HepG2 (cell line): ENCODE data around the gene ENDOG. TPM values are rescaled to one million over a fixed set of nuclear protein-coding genes. Genes with fewer than 3 reads are reported as not detected.

Experiments used
- ATAC-seq: fragments of 200-7000 bp; cut with Tn5 transposase; 3 replicates; pipeline ENCODE4 v1.9.1; 2020; ENCODE audit warnings: mild to moderate bottlenecking, moderate library complexity
- BruUV-seq: library from RNA; stranded (reverse); fragments of 400-500 nt; replicated peaks from 2 replicates; lab custom pipeline; 2021; lab: Mats Ljungman, UMichigan
- CTCF ChIA-PET: fragments of 300-600 bp; formaldehyde crosslinking; extraction: SDS; loops from one replicate; lab custom pipeline; 2021; ENCODE audit warnings: low total read pairs, inconsistent platforms, low intra/inter-chr PET ratio; lab: Yijun Ruan, JAX
- POLR2A ChIA-PET: fragments of 350-600 bp; sonication (Branson Sonifier 250); formaldehyde crosslinking; loops from one replicate; lab custom pipeline; 2020; ENCODE audit warnings: antibody characterized with exemption, inconsistent platforms; lab: Yijun Ruan, JAX
- DNase-seq: peaks from one replicate; pipeline ENCODE4 v3.0.0-alpha.2; 2015; ENCODE audit warnings: low spot score
- FAIRE-seq: peaks from 3 replicates; lab custom pipeline; 2011; peaks lifted over from hg19 to GRCh38; lab: Jason Lieb, UNC
- H2AFZ ChIP-seq: one replicate; pipeline ENCODE4 v1.6.1; 2011; ENCODE audit warnings: low read length, inconsistent platforms
- H3K27ac ChIP-seq: fragments of 300-600 bp; 3 replicates; pipeline ENCODE4 v1.8.0; 2011; ENCODE audit warnings: mixed run types, mild to moderate bottlenecking, mixed read lengths, low read length, inconsistent platforms; ENCODE audit not compliant: insufficient read depth; ENCODE audit errors: extremely low read length
- H3K27me3 ChIP-seq, 2 experiments: fragments of 200-600 bp in 1 of 2; 2 replicates in 1 of 2; 3 replicates in 1 of 2; pipeline versions ENCODE4 v1.6.0 to v1.8.0; 2011; ENCODE audit warnings: low read length in 2 of 2, mild to moderate bottlenecking in 2 of 2, moderate library complexity in 2 of 2, inconsistent platforms in 1 of 2; ENCODE audit not compliant: insufficient read depth in 2 of 2, control insufficient read depth in 1 of 2
- H3K36me3 ChIP-seq, 2 experiments: fragments of 200-600 bp in 1 of 2; replicated peaks in 1 of 2; 2 replicates in 1 of 2; 3 replicates in 1 of 2; pipeline versions ENCODE4 v1.5.1 to v1.8.0; 2011; ENCODE audit warnings: low read length in 2 of 2, inconsistent platforms in 1 of 2; ENCODE audit not compliant: insufficient read depth in 2 of 2, control insufficient read depth in 1 of 2
- H3K4me1 ChIP-seq: 2 replicates; pipeline ENCODE4 v1.5.1; 2012; ENCODE audit warnings: low read length, inconsistent platforms; ENCODE audit not compliant: insufficient read depth
- H3K4me2 ChIP-seq: 2 replicates; pipeline ENCODE4 v1.6.0; 2011; ENCODE audit warnings: low read depth, low read length, inconsistent platforms
- H3K4me3 ChIP-seq, 3 experiments: fragments of 200-600 bp in 1 of 3; sonication (generic), shearing (Covaris generic) in 1 of 3; replicated peaks in 1 of 3; 2 replicates each; pipeline ENCODE4 v1.5.1; 2011 to 2016; ENCODE audit warnings: low read length in 3 of 3, inconsistent platforms in 2 of 3, low read depth in 2 of 3, mild to moderate bottlenecking in 2 of 3, control low read depth in 1 of 3, mixed read lengths in 1 of 3; ENCODE audit not compliant: insufficient read depth in 1 of 3
- H3K79me2 ChIP-seq: one replicate; pipeline ENCODE4 v1.6.1; 2011; ENCODE audit warnings: low read length, inconsistent platforms; ENCODE audit not compliant: insufficient read depth
- H3K9ac ChIP-seq: 2 replicates; pipeline ENCODE4 v1.6.0; 2011; ENCODE audit warnings: mild to moderate bottlenecking, low read depth, low read length, inconsistent platforms; ENCODE audit not compliant: insufficient read depth
- H3K9me3 ChIP-seq: 2 replicates; pipeline ENCODE4 v1.5.1; 2012; ENCODE audit warnings: mild to moderate bottlenecking, low read length
- H4K20me1 ChIP-seq: 2 replicates; pipeline ENCODE4 v1.6.0; 2011; ENCODE audit warnings: inconsistent platforms, mild to moderate bottlenecking, low read length, moderate library complexity; ENCODE audit not compliant: insufficient read depth
- DMAP1 ChIP-seq: IDR thresholded peaks from 2 replicates; pipeline ENCODE4 v1.6.1; 2016
- KLF11 ChIP-seq: IDR thresholded peaks from 2 replicates; pipeline ENCODE4 v1.6.1; 2016; ENCODE audit warnings: missing compliant biosample characterization
- MIER2 ChIP-seq: IDR thresholded peaks from 2 replicates; pipeline ENCODE4 v1.6.1; 2016; ENCODE audit warnings: missing biosample characterization, missing genetic modification reagents
- MTF1 ChIP-seq: sonication (generic); formaldehyde crosslinking; IDR thresholded peaks from 2 replicates; pipeline ENCODE4 v1.5.0; 2020; ENCODE audit warnings: missing genetic modification reagents
- NFE2L1 ChIP-seq: sonication (generic); formaldehyde crosslinking; IDR thresholded peaks from 2 replicates; pipeline ENCODE4 v1.4.0; 2020; ENCODE audit warnings: missing genetic modification reagents, mild to moderate bottlenecking, borderline replicate concordance
- NR2C2 ChIP-seq: sonication (generic); formaldehyde crosslinking; IDR thresholded peaks from 2 replicates; pipeline ENCODE4 v1.4.0; 2020; ENCODE audit warnings: missing genetic modification reagents, mild to moderate bottlenecking, moderate library complexity, borderline replicate concordance
- POLR2G ChIP-seq: fragments of 200-400 bp; formaldehyde crosslinking; IDR thresholded peaks from 2 replicates; pipeline ENCODE4 v1.6.1; 2018; ENCODE audit warnings: mild to moderate bottlenecking, low read depth, low read length, moderate library complexity
- SALL1 ChIP-seq: sonication (generic); formaldehyde crosslinking; IDR thresholded peaks from 2 replicates; pipeline ENCODE4 v1.8.0; 2022; ENCODE audit warnings: mild to moderate bottlenecking, missing genetic modification reagents
- SOX13 ChIP-seq, 3 experiments: fragments of 450-650 bp in 1 of 3; sonication (generic) in 1 of 3; formaldehyde crosslinking in 1 of 3; IDR thresholded peaks in 2 of 3; conservative IDR thresholded peaks in 1 of 3; 2 replicates each; pipeline versions ENCODE4 v1.5.0 to v1.6.1; 2016 to 2020; ENCODE audit warnings: antibody characterized with exemption in 1 of 3, mild to moderate bottlenecking in 1 of 3, missing compliant biosample characterization in 1 of 3, missing genetic modification reagents in 1 of 3, moderate library complexity in 1 of 3
- TEAD2 ChIP-seq: sonication (generic); formaldehyde crosslinking; IDR thresholded peaks from 2 replicates; pipeline ENCODE4 v1.9.0; 2021; ENCODE audit warnings: missing genetic modification reagents
- ZFP37 ChIP-seq: sonication (generic); formaldehyde crosslinking; IDR thresholded peaks from 2 replicates; pipeline ENCODE4 v1.4.0; 2020; ENCODE audit warnings: missing genetic modification reagents, borderline replicate concordance
- ZNF205 ChIP-seq: IDR thresholded peaks from 2 replicates; pipeline ENCODE4 v1.6.1; 2018; ENCODE audit warnings: missing biosample characterization, missing genetic modification reagents
- WGBS: methylation state at CpG from one replicate; pipeline ENCODE4 v1.1.6; 2017; ENCODE audit warnings: low lambda C conversion rate; 5-methylcytosine and 5-hydroxymethylcytosine counted together
- in situ Hi-C: cut with HindIII; loops from 2 replicates; pipeline ENCODE4 v1.10.0; 2017; ENCODE audit warnings: low pct_unique_long_range_greater_than_20kb; ENCODE audit not compliant: extremely low pct_ligation_motif_present
- intact Hi-C: fragments of 100-400 bp; cut with micrococcal nuclease; formaldehyde crosslinking; loops from one replicate; pipeline ENCODE4 v1.10.0; 2022; ENCODE audit not compliant: unreplicated experiment
- polyA plus RNA-seq, 8 experiments: library from polyadenylated mRNA; depleted of rRNA in 3 of 8; stranded (reverse) in 7 of 8; unstranded in 1 of 8; fragments of >200 nt; fragmentation: Illumina TruSeq in 4 of 8; extraction: Trizol in 4 of 8; gene quantifications; 2 replicates each; pipeline versions ENCODE4 v1.2.1 to v1.2.3, GENCODE V29; 2011 to 2016; ENCODE audit warnings: low read depth in 4 of 8, missing spikeins in 1 of 8, mixed read lengths in 1 of 8; ENCODE audit not compliant: insufficient read depth in 1 of 8
- total RNA-seq, 5 experiments: library from RNA; depleted of rRNA; stranded (reverse); fragments of >200 nt; fragmentation: Illumina TruSeq; extraction: Trizol; gene quantifications; 2 replicates each; pipeline ENCODE4 v1.2.3, GENCODE V29; 2016; ENCODE audit warnings: low read depth in 1 of 5
- TF ChIP-seq, protein P1 (sequence below): sonication (generic); formaldehyde crosslinking; IDR thresholded peaks from 2 replicates; pipeline ENCODE4 v1.8.1; 2023; ENCODE audit warnings: mild to moderate bottlenecking, missing genetic modification reagents
- TF ChIP-seq, protein P2 (sequence below): IDR thresholded peaks from 2 replicates; pipeline ENCODE4 v1.6.1; 2016; ENCODE audit warnings: mild to moderate bottlenecking, missing biosample characterization, missing genetic modification reagents
- TF ChIP-seq, protein P3 (sequence below): IDR thresholded peaks from 2 replicates; pipeline ENCODE4 v1.6.1; 2016; ENCODE audit warnings: missing compliant biosample characterization, missing genetic modification reagents, borderline replicate concordance
- TF ChIP-seq, protein P4 (sequence below): conservative IDR thresholded peaks from 2 replicates; pipeline ENCODE4 v1.6.1; 2018; ENCODE audit warnings: missing genetic modification reagents

Gene ENDOG
- total and polyA plus RNA-seq, 2 of the 13 experiments (the other 11 are each of a cell fraction or from before 2014, with no cell fraction given): 26.3 to 28.8 TPM

DNA sequence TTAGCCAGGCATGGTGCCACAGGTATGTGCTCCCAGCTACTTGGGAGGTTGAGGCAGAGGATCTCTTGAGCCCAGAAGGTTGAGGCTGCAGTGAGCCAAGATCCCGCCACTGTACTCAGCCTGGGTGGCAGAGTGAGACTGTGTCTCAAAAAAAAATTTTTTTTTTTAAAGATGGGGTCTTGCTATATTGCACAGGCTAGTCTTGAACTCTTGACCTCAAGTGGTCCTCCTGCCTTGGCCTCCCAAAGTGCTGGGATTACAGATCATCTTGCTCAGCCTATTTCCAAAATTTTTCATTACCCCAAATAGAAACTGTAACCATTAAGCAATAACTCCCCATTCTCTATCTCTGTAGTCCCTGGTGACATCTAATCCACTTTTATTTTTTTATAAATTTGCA is 35.6 kb upstream of the ENDOG start:
- H3K27ac ChIP-seq: no peak overlapping the region
- no peak for FAIRE-seq
- BruUV-seq: no TSS peak

DNA sequence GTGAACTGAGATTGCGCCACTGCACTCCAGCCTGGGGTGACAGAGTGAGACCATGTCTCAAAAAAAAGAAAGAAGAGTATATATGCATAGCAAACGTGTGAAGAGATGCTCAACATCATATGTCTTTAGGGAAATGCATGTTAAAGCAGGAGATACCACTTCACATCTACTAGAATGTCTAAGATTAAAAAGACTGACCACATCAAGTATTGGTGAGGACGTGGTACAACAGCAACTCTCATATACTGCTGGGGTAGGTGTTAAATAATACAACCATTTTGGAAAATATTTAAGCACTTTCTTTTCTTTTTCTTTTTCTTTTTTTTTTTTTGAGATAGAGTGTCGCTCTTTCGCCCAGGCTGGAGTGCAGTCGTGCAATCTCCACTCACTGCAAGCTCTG is 32.9 kb upstream of the ENDOG start:
- Histone ChIP-seq H4K20me1 (no peaks in the 10 kb centered on the region), H3K27me3 (no peaks in the 10 kb centered on the region; a peak in 1 of 5 replicates), H2AFZ (no peak overlapping the region), H3K4me1 (peaks cover 26% of the 10 kb centered on the region), H3K36me3 (no peaks in the 10 kb centered on the region; a peak in 1 of 5 replicates), H3K9ac (no peak overlapping the region), H3K4me2 (no peak overlapping the region), H3K79me2 (no peaks in the 10 kb centered on the region), H3K27ac (no peak overlapping the region), H3K4me3 (no peak overlapping the region), H3K9me3 (peaks cover 16% of the 10 kb centered on the region)
- ChIA-PET POLR2A (interaction anchor here (1.5 kb wide), 1 partner anchor 14 kb away, joined by 3 read pairs; the partner anchor contains the start of gene ZER1), CTCF (no interaction called here)
- BruUV-seq: no TSS peak
- in situ Hi-C loops: no loop called here
- no peak for ATAC-seq
- DNase-seq: no peak
- FAIRE-seq: no peak
- intact Hi-C loops: no loop called here
- 72% methylated on average over 6 of the region's 6 CpGs for WGBS
- TF ChIP-seq NFE2L1 (CRISPR knock-in tag) (no peak), MIER2 (CRISPR knock-in tag) (no peak), SOX13 (IDR thresholded peaks at IDR 0.05) (no peak), SOX13 (CRISPR knock-in tag; conservative IDR thresholded peaks at IDR 0.05 in 1 of 2, IDR thresholded peaks at IDR 0.05 in 1 of 2) (no peak), ZFP37 (CRISPR knock-in tag) (no peak), KLF11 (no peak), MTF1 (CRISPR knock-in tag) (no peak), SALL1 (CRISPR knock-in tag) (no peak), TEAD2 (CRISPR knock-in tag) (no peak), POLR2G (no peak), NR2C2 (CRISPR knock-in tag) (no peak), DMAP1 (CRISPR knock-in tag) (no peak)
- TF ChIP-seq, protein P1, sequence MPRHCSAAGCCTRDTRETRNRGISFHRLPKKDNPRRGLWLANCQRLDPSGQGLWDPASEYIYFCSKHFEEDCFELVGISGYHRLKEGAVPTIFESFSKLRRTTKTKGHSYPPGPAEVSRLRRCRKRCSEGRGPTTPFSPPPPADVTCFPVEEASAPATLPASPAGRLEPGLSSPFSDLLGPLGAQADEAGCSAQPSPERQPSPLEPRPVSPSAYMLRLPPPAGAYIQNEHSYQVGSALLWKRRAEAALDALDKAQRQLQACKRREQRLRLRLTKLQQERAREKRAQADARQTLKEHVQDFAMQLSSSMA (CRISPR knock-in tag): no peak
- TF ChIP-seq, protein P2, sequence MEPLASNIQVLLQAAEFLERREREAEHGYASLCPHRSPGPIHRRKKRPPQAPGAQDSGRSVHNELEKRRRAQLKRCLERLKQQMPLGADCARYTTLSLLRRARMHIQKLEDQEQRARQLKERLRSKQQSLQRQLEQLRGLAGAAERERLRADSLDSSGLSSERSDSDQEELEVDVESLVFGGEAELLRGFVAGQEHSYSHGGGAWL: no peak
- TF ChIP-seq, protein P3, sequence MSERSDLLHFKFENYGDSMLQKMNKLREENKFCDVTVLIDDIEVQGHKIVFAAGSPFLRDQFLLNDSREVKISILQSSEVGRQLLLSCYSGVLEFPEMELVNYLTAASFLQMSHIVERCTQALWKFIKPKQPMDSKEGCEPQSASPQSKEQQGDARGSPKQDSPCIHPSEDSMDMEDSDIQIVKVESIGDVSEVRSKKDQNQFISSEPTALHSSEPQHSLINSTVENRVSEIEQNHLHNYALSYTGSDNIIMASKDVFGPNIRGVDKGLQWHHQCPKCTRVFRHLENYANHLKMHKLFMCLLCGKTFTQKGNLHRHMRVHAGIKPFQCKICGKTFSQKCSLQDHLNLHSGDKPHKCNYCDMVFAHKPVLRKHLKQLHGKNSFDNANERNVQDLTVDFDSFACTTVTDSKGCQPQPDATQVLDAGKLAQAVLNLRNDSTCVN (CRISPR knock-in tag): no peak

More for the DNA sequence above, 35.6 kb upstream of the ENDOG start:
- ATAC-seq (no peak), DNase-seq (no peak)
- H3K4me1 ChIP-seq: peaks cover 18% of the 10 kb centered on the region
- H3K4me2 ChIP-seq: no peak overlapping the region
- no peak overlapping the region for H2AFZ ChIP-seq
- CTCF ChIA-PET: no interaction called here
- intact Hi-C loops: no loop called here
- H3K36me3 ChIP-seq: no peaks in the 10 kb centered on the region
- no peak for TF ChIP-seq ZNF205
- TF ChIP-seq, protein P4, sequence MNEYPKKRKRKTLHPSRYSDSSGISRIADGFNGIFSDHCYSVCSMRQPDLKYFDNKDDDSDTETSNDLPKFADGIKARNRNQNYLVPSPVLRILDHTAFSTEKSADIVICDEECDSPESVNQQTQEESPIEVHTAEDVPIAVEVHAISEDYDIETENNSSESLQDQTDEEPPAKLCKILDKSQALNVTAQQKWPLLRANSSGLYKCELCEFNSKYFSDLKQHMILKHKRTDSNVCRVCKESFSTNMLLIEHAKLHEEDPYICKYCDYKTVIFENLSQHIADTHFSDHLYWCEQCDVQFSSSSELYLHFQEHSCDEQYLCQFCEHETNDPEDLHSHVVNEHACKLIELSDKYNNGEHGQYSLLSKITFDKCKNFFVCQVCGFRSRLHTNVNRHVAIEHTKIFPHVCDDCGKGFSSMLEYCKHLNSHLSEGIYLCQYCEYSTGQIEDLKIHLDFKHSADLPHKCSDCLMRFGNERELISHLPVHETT (CRISPR knock-in tag): no peak
- TF ChIP-seq, all 625 proteins: peak for 0
- Histone ChIP-seq H3K9me3 (peaks cover 16% of the 10 kb centered on the region), H3K4me3 (no peak overlapping the region), H3K9ac (no peak overlapping the region), H4K20me1 (no peaks in the 10 kb centered on the region), H3K27me3 (no peaks in the 10 kb centered on the region; a peak in 1 of 5 replicates), H3K79me2 (no peaks in the 10 kb centered on the region)
- in situ Hi-C loops: no loop called here
- WGBS: 100% methylated on average over 1 of the region's 1 CpG
- POLR2A ChIA-PET: interaction anchor here (1.5 kb wide), 1 partner anchor 36 kb away, joined by 3 read pairs; the partner anchor contains the start of gene ENDOG
